GM12891 (cell line): Measurements from ENCODE around the gene USP34.

Source experiments
- POLR2AphosphoS5 ChIP-seq: IDR thresholded peaks from 2 replicates; pipeline ENCODE4 v1.6.1; 2011; ENCODE audit warnings: low read depth, low read length, control low read depth
- TAF1 ChIP-seq: IDR thresholded peaks from 2 replicates; pipeline ENCODE4 v1.6.1; 2011; ENCODE audit warnings: low read depth, low read length, control low read depth

DNA sequence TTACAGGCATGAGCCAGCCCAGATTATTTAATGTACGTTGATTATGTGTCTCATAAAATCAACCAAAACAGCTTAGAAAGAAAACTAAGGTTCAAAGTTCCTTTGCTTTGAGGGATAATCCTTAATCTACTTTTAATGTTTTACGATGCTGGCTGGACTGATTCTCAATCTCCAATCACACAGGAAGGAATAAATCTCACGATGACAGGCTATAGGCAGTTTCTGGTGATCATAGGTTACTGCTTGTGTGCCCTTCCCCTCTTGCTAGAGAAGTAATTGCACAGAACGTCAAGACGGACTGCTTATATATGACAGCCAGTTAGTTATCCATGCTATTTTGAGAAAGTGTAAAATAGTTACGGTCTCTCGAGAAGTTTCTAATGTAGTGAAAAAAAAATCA lies 265.8 kb downstream of the USP34 start:
- TF ChIP-seq TAF1 (no peak), POLR2AphosphoS5 (no peak)
